Thyroid gland (tissue), 4 donors: ENCODE results near the gene ORM2.

Experiments used
- CTCF ChIP-seq, 6 experiments: fragments of 200-600 bp in 3 of 6; fragments of 450-650 bp in 3 of 6; sonication (generic) in 3 of 6; IDR thresholded peaks; one replicate each; pipeline ENCODE4 v1.5.1; 2016 to 2019; ENCODE audit warnings: antibody characterized with exemption in 6 of 6, mild to moderate bottlenecking in 2 of 6, inconsistent platforms in 1 of 6, moderate library complexity in 1 of 6
- POLR2A ChIP-seq, 2 donors: fragments of 450-650 bp; IDR thresholded peaks; one replicate each; pipeline ENCODE4 v1.6.1; 2017; ENCODE audit warnings: antibody characterized with exemption in 2 of 2, mild to moderate bottlenecking in 2 of 2, moderate library complexity in 1 of 2

- TF ChIP-seq CTCF (IDR thresholded peaks at IDR 0.05) (no peak), POLR2A (IDR thresholded peaks at IDR 0.05) (no peak)
These were observed 35.5 kb downstream of the ORM2 start for GRCh38 chr9:114365194-114365593.
